Measurements from ENCODE around the gene OSBPL6. TPM values are rescaled to one million over a fixed set of nuclear protein-coding genes. Genes with fewer than 3 reads are reported as not detected.

Gene OSBPL6
- total RNA-seq, 1 experiment from 2014 or later: 2.1 TPM

DNA sequence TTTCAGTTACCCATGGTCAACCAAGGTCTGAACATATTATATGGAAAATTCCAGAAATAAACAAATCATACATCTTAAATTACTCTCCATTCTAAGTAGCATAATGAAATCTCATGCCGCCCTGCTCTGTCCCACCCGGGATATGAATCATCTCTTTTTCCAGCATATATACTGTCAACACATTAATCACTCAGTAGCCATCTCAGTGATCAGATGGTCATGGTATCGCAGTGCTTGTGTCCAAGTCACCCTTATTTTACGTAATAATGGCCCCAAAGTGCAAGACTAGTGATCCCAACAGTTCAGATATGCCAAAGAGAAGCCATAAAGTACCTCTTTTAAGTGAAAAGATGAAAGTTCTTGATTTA lies 43.8 kb downstream of the OSBPL6 start:
- Histone ChIP-seq H3K9me3 (ENCODE audit: control insufficient read depth, insufficient read depth, low read depth, low read length) (no peaks in the 10 kb centered on the region), H3K27me3 (ENCODE audit: control insufficient read depth, insufficient read depth, low read length) (no peaks in the 10 kb centered on the region), H3K27ac (ENCODE audit: low read length) (no peak overlapping the region), H3K4me1 (ENCODE audit: control insufficient read depth, insufficient read depth, low read length) (no peaks in the 10 kb centered on the region), H3K4me3 (ENCODE audit: low read depth in 2 of 2, low read length in 2 of 2) (no peak overlapping the region), H3K36me3 (ENCODE audit: control insufficient read depth, insufficient read depth, low read length) (no peaks in the 10 kb centered on the region)
- POLR2A ChIA-PET: no interaction called here
- no peak for TF ChIP-seq TCF7L2 (IDR thresholded peaks at IDR 0.05; ENCODE audit: low read depth, low read length)
- TF ChIP-seq POLR2AphosphoS5 (IDR thresholded peaks at IDR 0.05; ENCODE audit: low read depth, low read length): no peak
- TF ChIP-seq, protein P1, sequence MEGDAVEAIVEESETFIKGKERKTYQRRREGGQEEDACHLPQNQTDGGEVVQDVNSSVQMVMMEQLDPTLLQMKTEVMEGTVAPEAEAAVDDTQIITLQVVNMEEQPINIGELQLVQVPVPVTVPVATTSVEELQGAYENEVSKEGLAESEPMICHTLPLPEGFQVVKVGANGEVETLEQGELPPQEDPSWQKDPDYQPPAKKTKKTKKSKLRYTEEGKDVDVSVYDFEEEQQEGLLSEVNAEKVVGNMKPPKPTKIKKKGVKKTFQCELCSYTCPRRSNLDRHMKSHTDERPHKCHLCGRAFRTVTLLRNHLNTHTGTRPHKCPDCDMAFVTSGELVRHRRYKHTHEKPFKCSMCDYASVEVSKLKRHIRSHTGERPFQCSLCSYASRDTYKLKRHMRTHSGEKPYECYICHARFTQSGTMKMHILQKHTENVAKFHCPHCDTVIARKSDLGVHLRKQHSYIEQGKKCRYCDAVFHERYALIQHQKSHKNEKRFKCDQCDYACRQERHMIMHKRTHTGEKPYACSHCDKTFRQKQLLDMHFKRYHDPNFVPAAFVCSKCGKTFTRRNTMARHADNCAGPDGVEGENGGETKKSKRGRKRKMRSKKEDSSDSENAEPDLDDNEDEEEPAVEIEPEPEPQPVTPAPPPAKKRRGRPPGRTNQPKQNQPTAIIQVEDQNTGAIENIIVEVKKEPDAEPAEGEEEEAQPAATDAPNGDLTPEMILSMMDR (IDR thresholded peaks at IDR 0.05): no peak
- TF ChIP-seq, protein P2, sequence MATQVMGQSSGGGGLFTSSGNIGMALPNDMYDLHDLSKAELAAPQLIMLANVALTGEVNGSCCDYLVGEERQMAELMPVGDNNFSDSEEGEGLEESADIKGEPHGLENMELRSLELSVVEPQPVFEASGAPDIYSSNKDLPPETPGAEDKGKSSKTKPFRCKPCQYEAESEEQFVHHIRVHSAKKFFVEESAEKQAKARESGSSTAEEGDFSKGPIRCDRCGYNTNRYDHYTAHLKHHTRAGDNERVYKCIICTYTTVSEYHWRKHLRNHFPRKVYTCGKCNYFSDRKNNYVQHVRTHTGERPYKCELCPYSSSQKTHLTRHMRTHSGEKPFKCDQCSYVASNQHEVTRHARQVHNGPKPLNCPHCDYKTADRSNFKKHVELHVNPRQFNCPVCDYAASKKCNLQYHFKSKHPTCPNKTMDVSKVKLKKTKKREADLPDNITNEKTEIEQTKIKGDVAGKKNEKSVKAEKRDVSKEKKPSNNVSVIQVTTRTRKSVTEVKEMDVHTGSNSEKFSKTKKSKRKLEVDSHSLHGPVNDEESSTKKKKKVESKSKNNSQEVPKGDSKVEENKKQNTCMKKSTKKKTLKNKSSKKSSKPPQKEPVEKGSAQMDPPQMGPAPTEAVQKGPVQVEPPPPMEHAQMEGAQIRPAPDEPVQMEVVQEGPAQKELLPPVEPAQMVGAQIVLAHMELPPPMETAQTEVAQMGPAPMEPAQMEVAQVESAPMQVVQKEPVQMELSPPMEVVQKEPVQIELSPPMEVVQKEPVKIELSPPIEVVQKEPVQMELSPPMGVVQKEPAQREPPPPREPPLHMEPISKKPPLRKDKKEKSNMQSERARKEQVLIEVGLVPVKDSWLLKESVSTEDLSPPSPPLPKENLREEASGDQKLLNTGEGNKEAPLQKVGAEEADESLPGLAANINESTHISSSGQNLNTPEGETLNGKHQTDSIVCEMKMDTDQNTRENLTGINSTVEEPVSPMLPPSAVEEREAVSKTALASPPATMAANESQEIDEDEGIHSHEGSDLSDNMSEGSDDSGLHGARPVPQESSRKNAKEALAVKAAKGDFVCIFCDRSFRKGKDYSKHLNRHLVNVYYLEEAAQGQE (IDR thresholded peaks at IDR 0.05; ENCODE audit: insufficient read depth in 1 of 2, low read depth in 2 of 2, low read length in 1 of 2): no peak
- TF ChIP-seq SIN3A (IDR thresholded peaks at IDR 0.05; ENCODE audit: borderline replicate concordance, insufficient read depth, low read depth, low read length): no peak
- CTCF ChIA-PET: no interaction called here
- DNase-seq (ENCODE audit: low read depth, low spot score) (no peak), ATAC-seq (no peak)
- no TSS peak for BruUV-seq (replicated peaks)
- in situ Hi-C loops (cut with HindIII; ENCODE audit: low pct_unique_long_range_greater_than_20kb, low sequenced_read_pairs): no loop called here
- intact Hi-C loops (cut with micrococcal nuclease; ENCODE audit: unreplicated experiment): no loop called here

DNA sequence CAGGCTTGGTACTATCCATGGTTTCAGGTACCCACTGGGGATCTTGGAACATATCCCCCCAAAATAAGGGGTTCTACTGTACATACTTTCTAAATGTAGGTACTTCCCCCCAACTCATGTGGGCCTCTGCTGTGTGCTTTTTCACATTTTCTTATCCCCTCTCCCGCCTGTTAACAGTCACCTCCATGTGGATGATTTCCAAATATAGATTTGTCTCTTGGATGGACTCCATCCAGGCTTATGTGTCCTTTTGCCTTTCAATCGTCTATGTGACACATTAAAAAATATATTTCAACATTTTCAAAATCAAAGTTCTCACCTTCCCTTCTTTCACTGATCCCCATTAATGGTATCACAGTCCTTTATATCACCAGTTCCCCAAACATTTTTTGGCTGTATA lies 44.4 kb downstream of the OSBPL6 start:
- DNase-seq (ENCODE audit: low read depth, low spot score) (no peak), ATAC-seq (no peak)
- POLR2A ChIA-PET: no interaction called here
- Histone ChIP-seq H3K4me1 (ENCODE audit: control insufficient read depth, insufficient read depth, low read length) (no peaks in the 10 kb centered on the region), H3K27me3 (ENCODE audit: control insufficient read depth, insufficient read depth, low read length) (no peaks in the 10 kb centered on the region), H3K9me3 (ENCODE audit: control insufficient read depth, insufficient read depth, low read depth, low read length) (no peaks in the 10 kb centered on the region), H3K36me3 (ENCODE audit: control insufficient read depth, insufficient read depth, low read length) (no peaks in the 10 kb centered on the region), H3K27ac (ENCODE audit: low read length) (no peak overlapping the region), H3K4me3 (ENCODE audit: low read depth in 2 of 2, low read length in 2 of 2) (no peak overlapping the region)
- CTCF ChIA-PET: no interaction called here
- intact Hi-C loops (cut with micrococcal nuclease; ENCODE audit: unreplicated experiment) (no loop called here), in situ Hi-C loops (cut with HindIII; ENCODE audit: low pct_unique_long_range_greater_than_20kb, low sequenced_read_pairs) (no loop called here)
- BruUV-seq (replicated peaks): no TSS peak
- TF ChIP-seq, protein P2 (IDR thresholded peaks at IDR 0.05; ENCODE audit: insufficient read depth in 1 of 2, low read depth in 2 of 2, low read length in 1 of 2): no peak
- TF ChIP-seq SIN3A (IDR thresholded peaks at IDR 0.05; ENCODE audit: borderline replicate concordance, insufficient read depth, low read depth, low read length): no peak
- TF ChIP-seq TCF7L2 (IDR thresholded peaks at IDR 0.05; ENCODE audit: low read depth, low read length): no peak
- TF ChIP-seq, protein P1 (IDR thresholded peaks at IDR 0.05): no peak
- no peak for TF ChIP-seq POLR2AphosphoS5 (IDR thresholded peaks at IDR 0.05; ENCODE audit: low read depth, low read length)

Data from Panc1 (cell line).